Measurements from ENCODE around the gene RALGPS2.

DNA sequence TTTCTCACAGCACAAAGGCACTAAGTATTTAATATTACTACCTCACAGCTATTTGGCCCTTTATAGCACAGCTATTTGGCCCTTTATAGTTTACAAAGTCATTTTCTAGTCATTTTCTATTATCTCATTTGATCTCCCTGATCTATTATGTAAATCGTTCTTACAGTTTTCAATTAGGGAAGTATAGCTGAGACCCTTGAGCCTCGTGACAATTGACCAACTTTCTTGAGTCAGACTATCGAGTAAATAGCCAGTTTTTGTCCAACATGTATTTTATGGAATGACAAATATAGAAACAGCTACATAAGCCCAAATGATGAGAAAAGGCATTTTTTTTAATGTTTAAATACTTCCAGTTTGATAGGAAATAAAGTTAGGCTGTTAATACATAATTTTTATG is 152.9 kb downstream of the RALGPS2 start:
- TF ChIP-seq ELF1 (IDR thresholded peaks at IDR 0.05) (no peak), EP300 (IDR thresholded peaks at IDR 0.05; ENCODE audit: borderline replicate concordance in 1 of 2, low read depth in 1 of 2, low read length in 1 of 2) (no peak)
- TF ChIP-seq, protein P1, sequence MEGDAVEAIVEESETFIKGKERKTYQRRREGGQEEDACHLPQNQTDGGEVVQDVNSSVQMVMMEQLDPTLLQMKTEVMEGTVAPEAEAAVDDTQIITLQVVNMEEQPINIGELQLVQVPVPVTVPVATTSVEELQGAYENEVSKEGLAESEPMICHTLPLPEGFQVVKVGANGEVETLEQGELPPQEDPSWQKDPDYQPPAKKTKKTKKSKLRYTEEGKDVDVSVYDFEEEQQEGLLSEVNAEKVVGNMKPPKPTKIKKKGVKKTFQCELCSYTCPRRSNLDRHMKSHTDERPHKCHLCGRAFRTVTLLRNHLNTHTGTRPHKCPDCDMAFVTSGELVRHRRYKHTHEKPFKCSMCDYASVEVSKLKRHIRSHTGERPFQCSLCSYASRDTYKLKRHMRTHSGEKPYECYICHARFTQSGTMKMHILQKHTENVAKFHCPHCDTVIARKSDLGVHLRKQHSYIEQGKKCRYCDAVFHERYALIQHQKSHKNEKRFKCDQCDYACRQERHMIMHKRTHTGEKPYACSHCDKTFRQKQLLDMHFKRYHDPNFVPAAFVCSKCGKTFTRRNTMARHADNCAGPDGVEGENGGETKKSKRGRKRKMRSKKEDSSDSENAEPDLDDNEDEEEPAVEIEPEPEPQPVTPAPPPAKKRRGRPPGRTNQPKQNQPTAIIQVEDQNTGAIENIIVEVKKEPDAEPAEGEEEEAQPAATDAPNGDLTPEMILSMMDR (IDR thresholded peaks at IDR 0.05), result no peak
